Neuronal stem cell (in vitro differentiated cells): ENCODE results near the gene PFKFB3.

Experiments
- DNase-seq: peaks from one replicate; pipeline ENCODE4 v3.0.0-alpha.2; 2013; ENCODE audit warnings: low spot score
- H2AFZ ChIP-seq: one replicate; pipeline ENCODE4 v1.6.1; 2013; ENCODE audit warnings: mild to moderate bottlenecking, low read length, inconsistent platforms
- H2AK5ac ChIP-seq: 2 replicates; pipeline ENCODE4 v1.6.1; 2013; ENCODE audit warnings: low read depth, mild to moderate bottlenecking, inconsistent platforms, low read length, moderate library complexity, mixed read lengths
- H2BK120ac ChIP-seq: 2 replicates; pipeline ENCODE4 v1.6.1; 2013; ENCODE audit warnings: low read depth, mild to moderate bottlenecking, inconsistent platforms, low read length, moderate library complexity, mixed read lengths
- H2BK12ac ChIP-seq: one replicate; pipeline ENCODE4 v1.6.1; 2013; ENCODE audit warnings: low read length, inconsistent platforms
- H2BK15ac ChIP-seq: 2 replicates; pipeline ENCODE4 v1.6.1; 2013; ENCODE audit warnings: mild to moderate bottlenecking, low read length, inconsistent platforms, mixed read lengths
- H2BK5ac ChIP-seq: one replicate; pipeline ENCODE4 v1.6.1; 2013; ENCODE audit warnings: inconsistent platforms, mild to moderate bottlenecking, low read length, moderate library complexity
- H3K14ac ChIP-seq: one replicate; pipeline ENCODE4 v1.6.1; 2013; ENCODE audit warnings: low read length, inconsistent platforms
- H3K18ac ChIP-seq: 2 replicates; pipeline ENCODE4 v1.6.1; 2013; ENCODE audit warnings: low read length, inconsistent platforms
- H3K23ac ChIP-seq: 2 replicates; pipeline ENCODE4 v1.6.1; 2013; ENCODE audit warnings: low read depth, mild to moderate bottlenecking, mixed read lengths, low read length, inconsistent platforms; ENCODE audit not compliant: poor library complexity
- H3K27ac ChIP-seq: replicated peaks from 3 replicates; pipeline ENCODE4 v1.5.1; 2013; ENCODE audit warnings: low read length, inconsistent platforms
- H3K27me3 ChIP-seq, 3 experiments: 2 replicates each; pipeline ENCODE4 v1.6.1; 2013; ENCODE audit warnings: low read length in 3 of 3, mild to moderate bottlenecking in 2 of 3, inconsistent platforms in 1 of 3, low read depth in 1 of 3, mixed read lengths in 1 of 3, moderate library complexity in 1 of 3; ENCODE audit not compliant: control insufficient read depth in 3 of 3, insufficient read depth in 3 of 3
- H3K36me3 ChIP-seq, 2 donors: replicated peaks in 1 of 2; 2 replicates each; pipeline ENCODE4 v1.6.1; 2013; ENCODE audit warnings: low read length in 2 of 2; ENCODE audit not compliant: control insufficient read depth in 2 of 2, insufficient read depth in 2 of 2
- H3K4ac ChIP-seq: 2 replicates; pipeline ENCODE4 v1.6.1; 2013; ENCODE audit warnings: inconsistent platforms, mild to moderate bottlenecking, low read length, moderate library complexity
- H3K4me1 ChIP-seq, 2 donors: 1 replicate in 1 of 2; 2 replicates in 1 of 2; pipeline ENCODE4 v1.6.1; 2013; ENCODE audit warnings: low read length in 2 of 2, low read depth in 1 of 2; ENCODE audit not compliant: control insufficient read depth in 2 of 2, insufficient read depth in 1 of 2
- H3K4me2 ChIP-seq: one replicate; pipeline ENCODE4 v1.6.1; 2013; ENCODE audit warnings: mild to moderate bottlenecking, low read length, inconsistent platforms; ENCODE audit not compliant: insufficient read depth, poor library complexity, severe bottlenecking
- H3K4me3 ChIP-seq, 2 donors: 2 replicates each; pipeline ENCODE4 v1.5.1; 2013; ENCODE audit warnings: low read length in 2 of 2, mild to moderate bottlenecking in 2 of 2, inconsistent platforms in 1 of 2, moderate library complexity in 1 of 2
- H3K79me1 ChIP-seq: one replicate; pipeline ENCODE4 v1.6.1; 2013; ENCODE audit warnings: low read depth, mild to moderate bottlenecking, inconsistent platforms, low read length, moderate library complexity
- H3K9ac ChIP-seq: one replicate; pipeline ENCODE4 v1.6.1; 2013; ENCODE audit warnings: mild to moderate bottlenecking, low read depth, low read length, inconsistent platforms; ENCODE audit not compliant: poor library complexity
- H3K9me3 ChIP-seq, 2 donors: replicated peaks in 1 of 2; 2 replicates each; pipeline versions ENCODE3 to v1.6.1; 2013; ENCODE audit warnings: low read length in 2 of 2, mild to moderate bottlenecking in 2 of 2, inconsistent platforms in 1 of 2, low read depth in 1 of 2, mixed read lengths in 1 of 2, moderate library complexity in 1 of 2; ENCODE audit not compliant: control insufficient read depth in 2 of 2, insufficient read depth in 1 of 2
- H4K8ac ChIP-seq: one replicate; pipeline ENCODE4 v1.6.1; 2013; ENCODE audit warnings: low read depth, mild to moderate bottlenecking, inconsistent platforms, low read length, moderate library complexity
- H4K91ac ChIP-seq: one replicate; pipeline ENCODE4 v1.6.1; 2013; ENCODE audit warnings: low read length, low read depth, mild to moderate bottlenecking, inconsistent platforms; ENCODE audit not compliant: poor library complexity
- WGBS, 2 donors: extraction: QIAGEN DNeasy Blood & Tissue Kit; methylation state at CpG; one replicate each; pipeline ENCODE4 v1.1.7; 2013; ENCODE audit warnings: missing lambda C conversion rate in 2 of 2, mixed read lengths in 1 of 2; ENCODE audit not compliant: insufficient read length in 2 of 2, insufficient replicate concordance in 1 of 2; ENCODE audit errors: extremely low coverage in 2 of 2; 5-methylcytosine and 5-hydroxymethylcytosine counted together

Gene PFKFB3

DNA sequence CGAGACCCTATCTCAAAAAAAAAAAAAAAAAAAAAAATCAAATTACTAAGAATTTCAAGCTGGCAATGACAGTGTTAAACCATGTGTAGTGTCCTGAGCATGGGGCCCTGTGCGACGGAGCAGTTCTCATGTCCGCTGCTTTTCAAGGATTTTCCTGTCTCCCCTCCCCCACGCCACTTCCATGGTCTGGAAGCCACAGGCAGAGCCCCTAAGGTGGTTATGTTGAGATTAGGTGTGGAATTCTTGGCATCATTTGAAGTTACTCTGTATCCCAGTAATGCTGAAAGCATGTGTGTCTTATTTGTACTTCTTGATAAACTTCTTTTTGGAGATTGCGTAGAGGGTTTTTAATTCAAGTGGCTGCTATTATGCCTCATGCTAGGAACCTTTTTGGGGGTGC, 65.2 kb downstream of the PFKFB3 start:
- no peak for DNase-seq
- no peak overlapping the region for H3K9ac ChIP-seq
- peak overlapping the region; percentile 36 for H2AFZ ChIP-seq
- H2BK5ac ChIP-seq = no peak overlapping the region
- H3K36me3 ChIP-seq = no peaks in the 10 kb centered on the region
- no peak overlapping the region for H4K8ac ChIP-seq
- H3K14ac ChIP-seq = no peak overlapping the region
- no peak overlapping the region for H3K4me3 ChIP-seq
- H3K4me2 ChIP-seq = no peak overlapping the region
- H2AK5ac ChIP-seq = no peak overlapping the region
- no peak overlapping the region for H3K18ac ChIP-seq
- H3K4me1 ChIP-seq = peaks cover 0 to 2% of the 10 kb centered on the region in 2 donors
- no peak overlapping the region for H3K27ac ChIP-seq
- no peak overlapping the region for H2BK12ac ChIP-seq
- no peak overlapping the region for H4K91ac ChIP-seq
- H3K27me3 ChIP-seq = no peaks in the 10 kb centered on the region
- H2BK15ac ChIP-seq = no peak overlapping the region
- WGBS, 2 donors = no CpG with 5 or more reads among the region's 6 CpGs
- no peak overlapping the region for H3K23ac ChIP-seq
- no peaks in the 10 kb centered on the region for H3K79me1 ChIP-seq
- H3K9me3 ChIP-seq = no peaks in the 10 kb centered on the region
- no peak overlapping the region for H3K4ac ChIP-seq
- no peak overlapping the region for H2BK120ac ChIP-seq

DNA sequence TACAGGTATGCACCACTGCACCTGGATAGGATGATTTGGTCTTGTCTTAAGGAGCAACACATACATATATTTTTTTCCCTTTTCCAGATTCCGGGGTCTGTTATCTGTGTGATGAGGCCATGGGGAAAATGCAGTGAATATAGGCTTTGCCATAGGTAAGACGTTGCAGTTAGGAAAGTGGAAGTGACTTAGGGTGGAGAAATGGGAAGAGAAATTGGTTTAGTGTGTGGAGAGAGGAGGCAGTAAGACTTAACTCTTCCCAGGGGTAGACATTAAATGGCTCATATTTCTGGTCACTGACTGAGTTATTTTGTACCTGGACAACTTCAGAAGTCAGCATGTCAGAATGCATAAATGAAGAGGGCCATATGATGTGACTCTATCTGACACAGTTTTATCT, 66.7 kb downstream of the PFKFB3 start:
- H2BK15ac ChIP-seq = no peak overlapping the region
- H3K9me3 ChIP-seq = no peaks in the 10 kb centered on the region
- H2BK5ac ChIP-seq = no peak overlapping the region
- H3K9ac ChIP-seq = no peak overlapping the region
- 100% methylated on average over 1 of the region's 2 CpGs; no CpG with 5 or more reads in 1 of the 2 donors for WGBS, 2 donors
- peaks cover 0 to 2% of the 10 kb centered on the region in 2 donors for H3K4me1 ChIP-seq
- H3K23ac ChIP-seq = no peak overlapping the region
- no peaks in the 10 kb centered on the region for H3K27me3 ChIP-seq
- H3K36me3 ChIP-seq = no peaks in the 10 kb centered on the region
- DNase-seq = no peak
- no peak overlapping the region for H2AK5ac ChIP-seq
- H4K91ac ChIP-seq = no peak overlapping the region
- H2BK12ac ChIP-seq = no peak overlapping the region
- no peak overlapping the region for H4K8ac ChIP-seq
- H3K79me1 ChIP-seq = no peaks in the 10 kb centered on the region
- H3K4me3 ChIP-seq = no peak overlapping the region
- H3K4me2 ChIP-seq = no peak overlapping the region
- no peak overlapping the region for H3K27ac ChIP-seq
- H3K18ac ChIP-seq = no peak overlapping the region
- no peak overlapping the region for H3K4ac ChIP-seq
- no peak overlapping the region for H2AFZ ChIP-seq
- H2BK120ac ChIP-seq = no peak overlapping the region
- H3K14ac ChIP-seq = no peak overlapping the region

DNA sequence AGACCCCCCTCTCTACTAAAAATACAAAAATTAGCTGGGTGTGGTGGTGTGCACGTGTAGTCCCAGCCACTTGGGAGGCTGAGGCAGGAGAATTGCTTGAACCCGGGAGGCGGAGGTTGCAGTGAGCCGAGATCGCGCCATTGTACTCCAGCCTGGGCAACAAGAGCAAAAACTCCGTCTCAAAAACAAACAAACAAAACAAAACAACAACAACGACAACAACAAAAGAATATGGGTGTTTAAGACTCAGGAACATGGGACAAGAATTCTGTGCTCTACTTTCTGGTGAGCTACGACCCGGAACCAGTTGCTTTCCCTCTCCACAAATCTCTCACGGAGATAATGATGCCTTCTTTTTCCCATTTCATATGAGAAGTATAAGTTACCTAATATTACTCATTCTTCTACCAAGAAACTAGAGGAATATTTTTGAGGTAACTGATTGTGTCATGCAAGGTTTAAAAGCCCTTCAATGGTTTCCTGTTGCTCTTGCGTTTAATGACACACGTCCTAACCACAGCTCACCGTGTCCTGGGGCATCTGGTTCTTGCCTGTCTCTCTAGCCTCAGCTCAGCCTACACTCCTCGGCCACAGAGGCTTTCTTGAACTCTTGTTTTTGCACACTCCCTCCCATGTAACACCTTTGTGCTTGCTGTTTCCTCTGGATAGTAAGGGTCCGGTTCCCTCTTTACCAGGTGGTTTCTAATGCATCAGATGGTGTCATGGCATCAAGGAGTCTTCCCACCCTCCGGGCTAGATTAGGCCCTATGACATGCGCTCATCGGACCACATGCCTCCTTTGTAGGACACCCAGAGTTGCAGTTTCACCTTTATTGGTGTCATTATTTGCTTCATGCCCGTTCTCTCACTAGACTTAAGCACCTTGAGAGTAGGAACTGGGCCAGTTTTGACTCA, 67.5 kb downstream of the PFKFB3 start:
- Histone ChIP-seq H3K79me1 (no peaks in the 10 kb centered on the region), H2BK120ac (no peak overlapping the region), H2BK5ac (no peak overlapping the region), H3K18ac (no peak overlapping the region), H4K91ac (no peak overlapping the region), H3K14ac (no peak overlapping the region), H3K23ac (no peak overlapping the region), H3K9me3 (no peaks in the 10 kb centered on the region), H3K4me1 (peaks cover 0 to 4% of the 10 kb centered on the region in 2 donors), H2BK12ac (no peak overlapping the region), H3K4me2 (no peak overlapping the region), H3K4ac (no peak overlapping the region), H2AK5ac (no peak overlapping the region), H3K4me3 (no peak overlapping the region), H3K36me3 (no peaks in the 10 kb centered on the region), H2AFZ (no peak overlapping the region), H3K9ac (no peak overlapping the region), H3K27me3 (no peaks in the 10 kb centered on the region), H3K27ac (no peak overlapping the region), H2BK15ac (no peak overlapping the region), H4K8ac (no peak overlapping the region)
- no peak for DNase-seq
- WGBS, 2 donors = no CpG with 5 or more reads among the region's 20 CpGs

DNA sequence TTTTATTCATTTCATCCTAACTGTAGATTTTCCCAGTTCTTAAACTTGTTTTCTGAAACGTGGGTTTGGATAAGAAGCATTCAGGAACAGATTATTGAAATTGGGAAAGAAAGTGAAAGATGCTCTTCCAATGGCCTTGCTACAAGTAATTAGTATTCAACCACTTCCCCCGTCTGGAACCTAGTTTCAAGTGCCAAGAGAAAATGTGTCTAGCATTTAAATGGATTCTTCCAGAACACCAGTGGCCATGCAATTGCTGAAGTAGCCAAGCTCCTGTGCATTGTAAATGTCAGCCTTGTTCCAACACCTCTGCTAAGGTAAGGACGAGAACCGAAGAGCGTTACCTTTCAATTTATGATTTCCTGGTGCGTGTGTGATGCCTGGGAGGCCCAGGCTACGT, 68.2 kb downstream of the PFKFB3 start:
- no peak for DNase-seq
- no peaks in the 10 kb centered on the region for H3K79me1 ChIP-seq
- H3K9ac ChIP-seq = no peak overlapping the region
- no peak overlapping the region for H3K4me3 ChIP-seq
- no peak overlapping the region for H4K8ac ChIP-seq
- H3K4me2 ChIP-seq = no peak overlapping the region
- H3K9me3 ChIP-seq = no peaks in the 10 kb centered on the region
- no peak overlapping the region for H2BK120ac ChIP-seq
- H4K91ac ChIP-seq = no peak overlapping the region
- no peaks in the 10 kb centered on the region for H3K27me3 ChIP-seq
- no peak overlapping the region for H3K4ac ChIP-seq
- no peak overlapping the region for H3K18ac ChIP-seq
- H2BK15ac ChIP-seq = no peak overlapping the region
- no peak overlapping the region for H2BK5ac ChIP-seq
- H3K36me3 ChIP-seq = no peaks in the 10 kb centered on the region
- no peak overlapping the region for H2BK12ac ChIP-seq
- WGBS, 2 donors = no CpG with 5 or more reads among the region's 7 CpGs
- peaks cover 4 to 7% of the 10 kb centered on the region in 2 donors for H3K4me1 ChIP-seq
- no peak overlapping the region for H3K14ac ChIP-seq
- no peak overlapping the region for H3K23ac ChIP-seq
- H3K27ac ChIP-seq = no peak overlapping the region
- H2AFZ ChIP-seq = peak overlapping the region; percentile 10
- no peak overlapping the region for H2AK5ac ChIP-seq
